GM18519 (cell line): ENCODE measurements around the gene HSPB7.
"Not testable (repeated sequence)": the region's sequence is repeated elsewhere in the genome, so short reads cannot be mapped to it uniquely, and the experiment has no call there.

ENCODE experiments used
- ATAC-seq: cut with Tn5 transposase; IDR thresholded peaks from one replicate; pipeline ENCODE4 v1.9.1; 2021; ENCODE audit warnings: mild to moderate bottlenecking, moderate library complexity; ENCODE audit not compliant: unreplicated experiment, low FRiP score

The HSPB7 gene

DNA sequence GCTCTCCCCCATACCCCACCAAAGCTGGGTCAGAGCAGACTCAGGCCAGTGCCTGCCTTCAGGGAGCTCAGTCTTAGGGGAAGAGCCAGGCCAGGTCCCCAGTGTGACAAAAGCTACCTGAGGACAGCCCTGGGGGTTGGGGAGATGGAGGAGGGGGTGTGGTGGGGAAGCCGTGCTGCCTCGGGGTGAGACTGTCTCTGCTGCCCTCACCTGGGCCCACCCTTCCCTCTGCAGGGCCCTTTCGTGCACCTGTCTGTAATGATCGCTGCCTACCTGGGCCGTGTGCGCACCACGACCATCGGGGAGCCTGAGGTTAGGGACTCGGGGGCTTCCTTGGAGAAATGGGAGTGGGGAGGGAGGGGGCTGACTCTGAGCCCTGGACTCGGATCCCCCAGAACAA lies 8.5 kb upstream of the HSPB7 start:
- ATAC-seq, result not testable (repeated sequence)

DNA sequence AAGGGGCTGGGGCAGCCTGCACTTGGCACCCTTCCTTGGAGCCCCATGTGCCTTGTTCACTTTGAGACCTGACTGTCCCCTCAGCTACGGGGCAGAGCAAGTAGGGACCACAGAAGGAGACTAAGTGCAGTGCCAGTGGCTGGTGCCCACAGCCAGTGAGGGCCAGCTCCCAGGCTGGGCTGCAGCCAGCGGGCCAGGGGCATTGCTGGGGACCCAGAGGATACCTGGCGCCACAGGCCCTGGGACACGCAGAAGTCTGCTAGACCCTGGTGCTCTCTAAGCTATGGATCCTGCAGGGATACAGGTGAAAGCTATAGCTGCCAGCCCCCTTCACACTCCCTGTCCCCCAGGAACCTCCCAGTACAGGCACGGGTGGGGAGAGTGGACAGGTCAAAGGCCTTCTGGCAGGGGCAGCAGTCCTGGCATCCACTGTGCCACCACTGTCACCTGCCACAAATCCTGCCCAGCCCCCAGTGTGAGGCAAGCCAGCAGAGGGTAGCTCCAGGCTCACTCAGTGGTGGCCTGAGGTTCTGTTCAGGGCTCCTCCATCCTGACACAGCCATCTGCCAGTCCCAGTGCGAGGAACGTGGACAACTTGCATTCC lies 5.3 kb upstream of the HSPB7 start:
- ATAC-seq, result no peak

DNA sequence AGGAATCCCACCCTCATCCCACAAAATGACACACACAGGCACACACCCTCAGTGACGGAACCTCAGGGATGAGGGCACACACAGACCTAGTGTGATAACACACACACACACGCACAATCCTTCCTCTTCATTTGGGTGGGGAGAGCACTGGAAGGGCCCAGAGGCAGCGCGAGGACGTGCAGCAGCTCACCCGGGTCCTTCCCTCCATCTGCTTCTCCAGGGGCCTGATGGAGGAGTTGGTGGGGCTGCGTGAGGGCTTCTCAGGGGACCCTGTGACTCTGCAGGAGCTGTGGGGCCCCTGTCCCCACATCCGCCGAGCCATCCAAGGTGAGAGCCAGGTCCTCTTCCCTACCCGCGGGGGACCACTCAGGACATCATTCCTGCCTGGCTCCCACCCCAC lies 4.5 kb upstream of the HSPB7 start:
- ATAC-seq, result no peak

DNA sequence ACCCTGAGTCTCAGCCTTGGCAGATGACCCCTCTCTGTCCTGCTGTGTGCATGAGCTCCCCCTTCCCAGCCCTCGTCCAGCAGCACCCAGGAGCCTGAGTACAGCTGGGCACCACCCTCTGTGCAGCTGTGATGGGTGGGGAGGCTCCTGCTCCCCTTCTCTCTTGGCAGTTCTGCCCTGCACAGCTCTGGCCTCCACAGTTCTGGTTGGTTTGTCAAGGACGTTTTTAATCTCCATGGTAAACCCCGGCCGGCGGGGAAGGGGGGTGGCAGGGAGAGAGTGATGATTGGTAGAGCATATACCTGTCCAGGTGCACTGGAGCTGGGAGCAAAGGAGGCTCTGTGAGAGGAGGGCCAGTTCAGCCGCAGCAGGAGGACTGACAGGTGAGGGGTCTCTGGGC lies 3.8 kb upstream of the HSPB7 start, which contains the start of gene CLCNKA:
Gene CLCNKA, plus strand, starts transcription at position 356 of the 400 bp plus-strand sequence. CDS start 584 bp downstream, outside the sequence.
- ATAC-seq, result no peak

DNA sequence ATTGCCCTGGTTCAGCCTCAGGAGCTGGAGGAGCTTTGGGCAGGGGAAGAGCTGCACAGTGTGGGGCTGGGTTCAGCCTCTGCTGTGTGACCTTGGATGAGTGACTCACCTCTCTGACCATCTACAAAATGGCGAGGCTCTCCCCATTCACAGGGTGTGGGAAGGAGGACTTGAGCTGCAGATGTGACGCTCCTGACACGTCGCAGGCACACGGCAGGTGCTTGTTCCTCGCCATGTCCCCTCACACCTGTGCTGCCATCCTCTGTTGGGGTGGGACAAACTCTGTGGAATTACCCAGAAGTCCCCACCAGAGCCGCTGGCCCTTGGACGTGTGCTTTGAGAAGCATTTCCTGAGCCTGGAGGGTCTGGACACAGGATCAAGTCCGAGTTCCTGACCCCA lies 3.0 kb upstream of the HSPB7 start:
- ATAC-seq, result not testable (repeated sequence)

DNA sequence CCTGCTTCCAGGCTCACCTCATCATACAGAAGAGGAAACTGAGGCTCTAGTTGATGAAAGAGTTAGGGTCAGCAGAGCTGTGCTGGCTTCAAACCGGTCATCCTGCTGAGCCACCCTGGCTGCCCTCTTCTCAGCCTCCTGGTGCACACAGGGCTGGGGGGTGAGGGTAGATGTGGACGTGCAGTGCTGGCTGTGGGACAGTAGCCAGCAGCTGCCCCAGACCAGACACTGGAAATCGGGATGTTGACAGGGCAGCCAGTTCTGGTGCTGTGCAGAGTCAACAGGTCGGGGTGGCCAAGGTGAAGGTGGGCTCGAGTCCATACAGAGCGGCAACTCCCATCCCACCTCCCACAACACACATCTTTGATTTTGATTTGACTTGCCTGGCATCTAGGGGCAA lies 2.5 kb upstream of the HSPB7 start:
- ATAC-seq, result no peak

DNA sequence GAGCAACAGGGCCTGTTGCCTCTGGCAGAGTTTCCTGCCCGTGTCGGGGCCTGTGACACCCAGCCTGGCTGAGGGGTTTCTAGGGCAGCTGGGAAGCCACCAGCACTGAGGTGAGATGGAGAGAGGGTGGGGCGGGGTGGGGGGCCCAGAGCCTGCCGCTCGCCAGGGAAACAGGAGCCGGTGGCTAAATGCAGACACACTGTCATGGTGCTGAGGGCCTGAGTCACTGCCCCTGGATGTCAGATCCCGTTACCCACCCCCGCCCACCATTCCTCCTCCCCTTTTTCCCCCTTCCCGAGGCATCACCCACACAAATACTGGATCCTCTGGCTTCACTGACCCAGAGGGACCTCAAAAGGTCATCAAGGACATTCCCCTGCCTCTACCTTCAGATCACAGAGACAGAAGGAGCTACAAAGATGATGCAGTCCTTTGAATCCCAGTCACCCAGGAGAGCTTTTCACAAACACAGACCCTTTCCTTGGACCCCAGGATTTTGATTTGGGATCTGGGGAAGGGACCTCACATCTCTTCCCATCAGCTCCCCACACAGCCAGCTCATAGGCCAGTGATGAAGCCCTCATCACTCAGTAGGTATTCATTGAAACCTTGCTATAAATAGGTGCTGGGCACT lies 1.9 kb upstream of the HSPB7 start:
- no peak for ATAC-seq

DNA sequence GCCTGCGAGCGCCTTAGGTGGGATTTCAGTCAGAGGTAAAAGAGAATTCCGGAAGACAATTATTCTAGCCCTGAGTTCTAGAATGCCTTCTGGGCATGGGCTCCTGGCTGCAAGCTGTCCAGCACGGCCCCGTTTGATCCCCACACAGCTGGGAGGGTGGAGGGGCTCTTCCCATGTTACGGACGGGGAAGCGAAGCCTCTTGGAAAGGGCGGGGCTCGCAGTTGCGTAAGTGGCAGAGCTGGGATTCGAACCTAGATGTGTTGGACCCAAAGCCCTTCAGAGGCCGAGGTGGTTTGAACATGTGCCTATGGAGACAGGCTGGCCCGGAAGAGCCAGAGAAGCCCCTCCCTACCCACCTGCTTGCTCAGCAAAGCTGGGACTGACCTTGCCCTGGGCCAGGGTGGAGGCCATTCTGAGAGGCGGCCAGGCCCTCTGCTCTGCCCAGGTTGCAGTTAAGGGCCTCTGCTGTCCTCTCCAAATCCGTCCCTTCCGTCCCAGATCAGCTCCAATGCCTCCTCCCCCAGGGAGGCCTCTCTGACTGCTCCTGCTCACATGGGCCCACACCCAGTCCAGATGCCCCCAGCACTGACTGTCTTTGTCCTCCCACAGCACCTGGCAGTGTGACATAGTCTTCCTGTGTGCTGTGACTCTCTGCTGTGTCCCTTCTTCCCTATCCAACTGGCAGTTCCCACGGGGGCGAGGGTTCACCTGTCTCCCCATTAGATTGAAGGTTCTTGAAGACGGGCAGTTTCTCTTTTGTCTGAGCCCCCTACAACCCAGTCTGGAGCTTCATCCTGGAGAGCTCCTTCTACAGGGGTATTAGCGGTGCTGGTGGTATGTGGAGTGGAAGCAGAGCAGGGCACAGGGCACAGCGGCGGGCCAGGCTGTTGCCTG lies 1.2 kb upstream of the HSPB7 start:
- ATAC-seq, result no peak

DNA sequence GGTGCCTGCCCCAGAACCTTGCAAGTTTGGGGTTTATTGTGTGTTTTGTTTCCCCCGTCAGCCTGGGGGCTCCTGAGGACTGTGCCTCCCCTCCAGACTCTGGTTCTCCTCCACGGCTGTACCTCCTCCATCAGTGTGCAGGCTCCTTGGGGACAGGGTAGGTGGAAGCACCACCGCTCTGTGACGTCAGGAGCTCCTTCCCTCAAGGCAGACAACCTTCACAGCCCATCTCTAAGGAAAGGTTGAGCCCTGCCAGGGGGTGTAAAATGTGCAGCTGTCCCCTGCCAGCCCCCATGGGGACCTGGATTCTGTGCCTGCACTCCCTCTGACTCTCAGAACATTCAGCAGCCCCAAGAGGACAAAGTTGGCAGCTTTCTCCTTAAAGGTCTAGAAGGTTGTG lies 465 bp upstream of the HSPB7 start:
- ATAC-seq, result no peak

DNA sequence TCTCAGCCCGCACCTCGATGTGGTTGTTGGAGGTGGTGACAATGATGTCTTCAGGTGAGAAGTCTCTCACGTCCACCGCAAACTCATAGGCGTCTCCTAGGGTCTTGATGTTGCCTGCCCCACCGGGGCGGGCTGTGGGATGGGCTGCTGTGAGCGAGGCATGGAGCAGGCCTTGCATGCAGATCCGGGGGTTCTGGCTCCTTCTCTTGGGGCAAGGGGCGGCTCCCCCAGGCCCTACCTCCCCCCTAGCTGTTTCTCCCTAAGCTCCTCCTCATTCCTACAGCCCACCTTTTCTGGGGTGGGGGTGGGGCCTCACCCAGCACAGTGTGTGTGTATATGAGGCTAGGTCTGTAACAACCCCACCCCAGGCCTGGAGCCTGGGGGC lies 775 bp downstream of the HSPB7 start:
- ATAC-seq, result no peak

DNA sequence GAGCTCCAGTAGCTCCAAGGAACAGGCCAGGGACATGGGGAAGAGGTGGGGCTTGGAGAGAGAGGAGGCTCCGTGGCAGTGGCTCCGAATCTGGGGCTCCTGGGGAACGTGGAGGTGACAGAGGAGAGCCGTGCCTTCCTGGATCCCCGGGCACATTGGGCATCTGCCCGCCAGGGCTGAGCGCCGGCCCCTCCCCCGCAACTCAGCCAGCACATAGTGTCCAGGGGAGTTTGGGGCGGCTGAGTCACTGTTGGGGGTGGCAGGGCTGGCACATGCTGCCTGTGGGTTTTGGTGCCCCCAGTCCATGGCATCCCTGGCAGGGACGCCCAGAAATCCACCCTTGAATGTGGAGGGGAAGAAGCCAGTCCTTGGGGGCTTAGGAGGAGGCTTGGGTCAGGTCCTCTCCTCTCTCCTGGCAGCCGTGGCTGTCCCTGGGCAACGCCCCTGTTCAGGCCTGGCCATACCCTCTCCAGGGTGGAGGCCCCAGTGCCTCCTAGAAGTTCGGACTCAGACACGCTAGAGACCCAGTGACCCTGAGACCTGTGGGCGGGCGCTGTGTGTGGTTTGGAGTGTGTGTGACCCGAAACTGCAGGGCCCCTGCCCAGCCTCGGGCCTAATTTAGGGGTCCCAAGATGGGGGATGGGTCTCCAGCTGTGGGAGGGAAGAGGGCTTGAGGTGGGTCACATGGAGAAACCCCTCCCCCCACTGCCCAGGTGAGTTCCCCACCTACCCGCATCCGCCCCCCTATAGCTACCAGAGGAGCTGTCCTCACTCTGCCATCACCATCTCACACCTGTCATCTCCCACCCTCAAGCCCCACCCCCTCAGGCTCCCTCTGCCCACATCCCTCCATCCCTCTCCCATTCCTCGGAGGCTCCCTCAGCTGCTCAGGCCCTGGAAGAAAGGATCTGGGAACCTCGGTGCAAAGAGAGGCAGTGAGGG lies 1.6 kb downstream of the HSPB7 start:
- no peak for ATAC-seq

DNA sequence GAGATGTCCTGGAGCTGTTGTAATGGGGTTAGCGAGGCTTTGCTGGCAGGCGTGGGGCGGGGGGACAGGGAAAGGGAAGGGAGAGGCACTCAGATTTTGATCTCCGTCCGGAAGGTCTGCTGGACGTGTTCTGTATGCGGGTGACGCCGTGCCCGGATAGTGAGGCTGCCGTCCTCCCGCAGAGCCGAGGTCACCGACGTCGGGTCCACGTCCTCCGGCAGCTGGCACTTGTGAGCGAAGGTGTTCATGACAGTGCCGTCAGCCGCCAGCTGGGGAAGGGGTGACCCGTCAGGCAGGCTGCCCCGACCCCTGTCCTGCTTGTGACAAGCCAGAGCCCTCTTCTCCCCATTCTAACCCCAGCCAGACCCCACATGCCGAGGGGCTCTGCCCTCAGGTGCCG lies 2.4 kb downstream of the HSPB7 start:
- no peak for ATAC-seq

DNA sequence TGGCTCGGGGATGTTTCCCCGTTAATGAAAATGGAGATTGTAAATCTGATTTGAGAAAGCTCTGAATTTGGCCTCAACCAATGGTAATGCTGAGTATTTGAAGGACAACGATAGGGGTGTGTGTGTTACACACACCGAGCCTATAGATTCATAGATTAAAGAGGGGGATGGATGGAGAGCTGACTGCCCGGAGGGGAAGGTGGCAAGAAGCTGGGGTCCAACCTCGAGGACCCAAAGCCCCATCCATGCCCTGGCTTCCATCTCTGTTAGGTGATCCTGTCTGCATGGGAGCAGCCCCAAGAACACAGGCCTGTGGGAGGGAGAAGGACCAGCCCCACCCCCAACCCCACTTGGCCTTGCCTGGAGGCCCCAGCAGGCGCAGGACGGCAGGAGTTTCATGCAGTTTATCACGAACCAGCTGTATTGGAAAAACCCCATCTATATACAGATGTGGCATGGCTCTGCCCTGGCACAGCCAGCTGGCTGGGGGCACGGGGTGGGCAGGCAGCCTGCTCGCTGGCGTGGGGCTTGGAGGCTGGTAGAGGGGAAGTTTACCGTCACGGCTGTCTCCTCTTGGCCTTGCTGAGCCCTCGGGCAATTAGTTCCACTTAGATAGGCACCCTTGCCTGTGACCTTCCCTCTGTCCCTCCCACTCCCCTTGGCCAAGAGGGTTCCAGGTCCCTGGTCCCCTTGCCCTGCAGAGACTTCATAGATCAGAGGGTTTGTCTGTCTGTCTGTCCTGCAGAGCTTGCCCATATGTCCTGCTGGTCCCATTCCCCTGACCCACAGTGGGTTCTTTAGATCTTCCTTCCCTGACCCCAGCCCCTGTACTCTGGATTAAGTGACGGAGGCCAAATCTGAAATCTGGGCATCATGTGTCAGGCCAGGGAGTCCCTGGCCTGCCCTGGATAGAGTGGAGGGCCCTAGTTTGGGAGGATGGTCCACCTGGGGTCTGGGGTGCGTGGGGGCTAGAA lies 3.0 kb downstream of the HSPB7 start:
- ATAC-seq, result no peak

DNA sequence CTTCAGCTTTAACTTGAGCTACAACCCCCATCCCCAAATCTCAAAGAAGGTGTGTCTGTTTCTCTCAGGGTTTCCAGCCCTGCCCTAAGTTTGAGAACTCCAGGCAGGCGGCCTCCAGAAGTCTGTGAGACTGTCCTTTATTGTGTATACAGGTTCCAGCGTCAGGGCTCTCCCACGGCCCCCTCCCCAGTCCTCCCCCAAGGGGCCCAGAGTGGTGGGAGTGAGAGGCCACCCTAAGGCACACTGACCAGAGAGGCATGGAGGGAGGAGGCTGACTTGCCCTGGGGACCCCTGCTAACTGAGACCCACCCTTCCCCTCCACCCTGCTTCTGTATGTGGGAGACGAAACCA lies 4.0 kb downstream of the HSPB7 start:
- no peak for ATAC-seq

DNA sequence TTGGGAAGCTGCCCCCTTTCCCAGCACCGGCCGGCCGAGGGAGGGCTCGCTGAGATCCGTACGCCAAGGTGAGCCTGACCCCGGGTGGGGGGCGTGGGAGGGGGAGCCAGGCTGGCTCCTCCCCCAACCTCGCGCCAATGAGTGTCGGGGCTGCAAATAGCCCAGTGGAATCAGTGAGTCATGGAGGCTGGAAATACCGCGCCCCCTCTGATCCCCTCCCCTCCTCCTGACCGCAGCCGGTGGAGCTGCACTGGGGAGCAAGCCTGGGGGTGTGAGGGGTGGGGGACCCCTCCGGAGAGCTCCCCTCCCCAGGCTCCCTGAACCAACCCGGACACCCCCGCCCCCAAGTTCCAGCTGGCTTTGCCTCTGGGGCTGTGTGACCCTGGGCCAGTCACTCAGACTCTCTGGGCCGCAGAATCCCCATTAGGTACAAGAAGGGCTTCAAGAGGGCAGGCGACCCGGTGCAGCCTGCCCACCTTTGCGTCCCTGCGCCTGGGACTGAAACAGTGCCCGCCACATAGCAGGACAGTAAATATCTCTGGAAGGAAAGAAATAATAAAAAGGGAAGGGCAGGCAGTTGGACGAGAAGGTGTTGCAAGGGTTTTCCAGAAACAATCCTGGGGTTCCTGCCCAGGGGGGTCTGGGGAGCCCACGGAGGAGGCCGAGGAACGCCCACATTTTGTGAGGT lies 4.5 kb downstream of the HSPB7 start:
- ATAC-seq, result no peak

DNA sequence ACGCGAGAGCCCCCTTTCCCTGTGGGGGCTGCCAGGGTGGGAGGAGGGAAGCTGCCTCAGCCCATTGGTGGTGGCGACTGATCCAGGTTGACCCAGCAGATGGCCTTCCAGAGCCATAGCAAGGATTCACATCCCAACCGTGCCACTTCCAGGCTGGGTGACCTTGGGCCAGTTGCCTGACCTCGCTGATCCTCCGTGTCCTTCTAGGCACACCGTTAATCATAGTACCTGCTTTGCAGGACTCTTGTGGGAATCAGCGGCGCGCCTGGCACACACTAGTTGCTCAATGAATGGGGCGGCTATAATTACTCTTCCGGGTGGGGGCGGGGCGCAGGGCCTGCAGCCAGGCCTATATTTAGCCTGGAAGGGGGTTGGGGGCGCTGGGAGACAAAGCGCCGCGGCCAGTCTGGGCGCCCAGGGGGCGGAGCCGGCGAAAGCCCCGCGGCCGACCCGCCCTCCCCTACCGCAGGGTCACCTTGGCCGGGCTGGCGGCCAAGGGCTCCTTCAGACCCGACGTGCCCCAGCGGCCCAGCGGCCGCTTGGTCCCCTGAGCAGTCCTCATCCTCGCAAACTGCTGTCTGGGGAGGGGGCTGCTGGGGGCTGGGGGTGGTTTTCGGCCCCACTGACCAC lies 5.1 kb downstream of the HSPB7 start:
- no peak for ATAC-seq

DNA sequence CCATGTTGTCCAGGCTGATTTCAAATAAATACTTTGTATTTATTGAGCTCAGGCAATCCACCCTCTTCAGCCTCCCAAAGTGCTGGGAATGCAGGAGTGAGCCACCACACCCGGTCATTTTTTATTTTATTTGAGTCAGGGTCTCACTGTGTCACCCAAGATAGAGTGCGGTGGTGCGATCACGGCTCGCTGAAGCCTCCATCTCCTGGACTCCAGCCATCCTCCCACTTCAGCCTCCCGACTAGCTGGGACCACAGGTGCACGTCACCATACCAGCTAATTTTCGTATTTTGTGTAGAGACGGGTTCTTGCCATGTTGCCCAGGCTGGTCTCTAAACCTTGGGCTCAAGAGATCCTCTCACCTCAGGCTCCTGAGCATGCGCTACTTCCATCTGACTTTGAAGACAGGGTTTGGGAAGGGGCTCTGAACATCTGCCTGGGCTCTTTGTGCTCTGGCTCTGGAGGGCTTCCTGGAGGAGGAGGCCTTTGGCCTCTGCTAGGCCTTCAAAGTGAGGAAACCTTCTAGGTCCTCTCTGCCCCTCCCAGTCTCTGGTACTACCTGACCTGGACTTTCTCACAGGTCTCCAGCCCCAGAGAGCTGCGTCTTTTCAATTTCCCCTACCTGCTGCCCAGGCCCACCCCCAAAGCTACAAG lies 5.8 kb downstream of the HSPB7 start:
- ATAC-seq, result no peak

DNA sequence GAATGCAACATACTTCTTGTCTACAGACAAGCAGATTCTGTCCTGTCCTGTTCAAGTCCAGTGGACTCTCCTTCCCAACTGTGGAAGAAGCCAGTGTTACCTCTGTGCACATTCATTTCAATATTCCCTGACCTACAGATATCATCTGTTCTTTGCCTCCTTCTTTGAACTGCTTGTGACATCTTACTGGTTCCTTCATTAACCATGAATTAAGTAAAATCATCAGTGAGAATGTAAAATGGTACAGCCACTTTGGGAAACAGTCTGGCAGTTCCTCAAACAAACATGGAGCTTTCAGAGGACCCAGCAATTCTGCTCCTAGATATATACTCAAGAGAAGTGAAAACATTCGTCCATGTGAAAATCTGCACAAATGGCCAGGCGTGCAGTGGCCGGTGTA lies 7.0 kb downstream of the HSPB7 start:
- no peak for ATAC-seq
